ENCODE data around the gene ZNF836. TPM values are rescaled to one million over a fixed set of nuclear protein-coding genes. Genes with fewer than 3 reads are reported as not detected.

Gene ZNF836
- polyA plus RNA-seq, 1 donor from 2014 or later: 24.5 TPM

- H3K9me2 ChIP-seq (ENCODE audit: insufficient read depth, low read length): no peaks in the 10 kb centered on the region
- H3K36me3 ChIP-seq (ENCODE audit: insufficient read depth, low read length): peaks cover 25% of the 10 kb centered on the region
- no peak overlapping the region for H3K9ac ChIP-seq (ENCODE audit: low read length)
- H4K20me1 ChIP-seq (ENCODE audit: insufficient read depth): peaks cover 7% of the 10 kb centered on the region
- no peak overlapping the region for H2AFZ ChIP-seq (ENCODE audit: low read depth, low read length)
- no peak overlapping the region for H3K27ac ChIP-seq (ENCODE audit: low read length)
- H3K9me3 ChIP-seq (ENCODE audit: low read length): no peaks in the 10 kb centered on the region
- no peaks in the 10 kb centered on the region for H3F3A ChIP-seq (ENCODE audit: insufficient read depth, low read length, poor library complexity, severe bottlenecking)
- no peak overlapping the region for H3K4me3 ChIP-seq (ENCODE audit: low read length)
- TF ChIP-seq, protein P1, sequence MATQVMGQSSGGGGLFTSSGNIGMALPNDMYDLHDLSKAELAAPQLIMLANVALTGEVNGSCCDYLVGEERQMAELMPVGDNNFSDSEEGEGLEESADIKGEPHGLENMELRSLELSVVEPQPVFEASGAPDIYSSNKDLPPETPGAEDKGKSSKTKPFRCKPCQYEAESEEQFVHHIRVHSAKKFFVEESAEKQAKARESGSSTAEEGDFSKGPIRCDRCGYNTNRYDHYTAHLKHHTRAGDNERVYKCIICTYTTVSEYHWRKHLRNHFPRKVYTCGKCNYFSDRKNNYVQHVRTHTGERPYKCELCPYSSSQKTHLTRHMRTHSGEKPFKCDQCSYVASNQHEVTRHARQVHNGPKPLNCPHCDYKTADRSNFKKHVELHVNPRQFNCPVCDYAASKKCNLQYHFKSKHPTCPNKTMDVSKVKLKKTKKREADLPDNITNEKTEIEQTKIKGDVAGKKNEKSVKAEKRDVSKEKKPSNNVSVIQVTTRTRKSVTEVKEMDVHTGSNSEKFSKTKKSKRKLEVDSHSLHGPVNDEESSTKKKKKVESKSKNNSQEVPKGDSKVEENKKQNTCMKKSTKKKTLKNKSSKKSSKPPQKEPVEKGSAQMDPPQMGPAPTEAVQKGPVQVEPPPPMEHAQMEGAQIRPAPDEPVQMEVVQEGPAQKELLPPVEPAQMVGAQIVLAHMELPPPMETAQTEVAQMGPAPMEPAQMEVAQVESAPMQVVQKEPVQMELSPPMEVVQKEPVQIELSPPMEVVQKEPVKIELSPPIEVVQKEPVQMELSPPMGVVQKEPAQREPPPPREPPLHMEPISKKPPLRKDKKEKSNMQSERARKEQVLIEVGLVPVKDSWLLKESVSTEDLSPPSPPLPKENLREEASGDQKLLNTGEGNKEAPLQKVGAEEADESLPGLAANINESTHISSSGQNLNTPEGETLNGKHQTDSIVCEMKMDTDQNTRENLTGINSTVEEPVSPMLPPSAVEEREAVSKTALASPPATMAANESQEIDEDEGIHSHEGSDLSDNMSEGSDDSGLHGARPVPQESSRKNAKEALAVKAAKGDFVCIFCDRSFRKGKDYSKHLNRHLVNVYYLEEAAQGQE (IDR thresholded peaks at IDR 0.05; ENCODE audit: borderline replicate concordance): no peak
- TF ChIP-seq, protein P2, sequence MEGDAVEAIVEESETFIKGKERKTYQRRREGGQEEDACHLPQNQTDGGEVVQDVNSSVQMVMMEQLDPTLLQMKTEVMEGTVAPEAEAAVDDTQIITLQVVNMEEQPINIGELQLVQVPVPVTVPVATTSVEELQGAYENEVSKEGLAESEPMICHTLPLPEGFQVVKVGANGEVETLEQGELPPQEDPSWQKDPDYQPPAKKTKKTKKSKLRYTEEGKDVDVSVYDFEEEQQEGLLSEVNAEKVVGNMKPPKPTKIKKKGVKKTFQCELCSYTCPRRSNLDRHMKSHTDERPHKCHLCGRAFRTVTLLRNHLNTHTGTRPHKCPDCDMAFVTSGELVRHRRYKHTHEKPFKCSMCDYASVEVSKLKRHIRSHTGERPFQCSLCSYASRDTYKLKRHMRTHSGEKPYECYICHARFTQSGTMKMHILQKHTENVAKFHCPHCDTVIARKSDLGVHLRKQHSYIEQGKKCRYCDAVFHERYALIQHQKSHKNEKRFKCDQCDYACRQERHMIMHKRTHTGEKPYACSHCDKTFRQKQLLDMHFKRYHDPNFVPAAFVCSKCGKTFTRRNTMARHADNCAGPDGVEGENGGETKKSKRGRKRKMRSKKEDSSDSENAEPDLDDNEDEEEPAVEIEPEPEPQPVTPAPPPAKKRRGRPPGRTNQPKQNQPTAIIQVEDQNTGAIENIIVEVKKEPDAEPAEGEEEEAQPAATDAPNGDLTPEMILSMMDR (IDR thresholded peaks at IDR 0.05; ENCODE audit: poor library complexity, severe bottlenecking): no peak
- no peak for TF ChIP-seq TAF1 (IDR thresholded peaks at IDR 0.05; ENCODE audit: low read depth)
- TF ChIP-seq EP300 (conservative IDR thresholded peaks at IDR 0.05; ENCODE audit: poor library complexity, severe bottlenecking): no peak
- peaks cover 60% of the 10 kb centered on the region for H3K79me2 ChIP-seq (replicated peaks; ENCODE audit: insufficient read depth, low read length)
- no peak overlapping the region for H3K4me2 ChIP-seq (ENCODE audit: low read length)
- H3K27me3 ChIP-seq (ENCODE audit: insufficient read depth, low read depth, low read length): no peaks in the 10 kb centered on the region
Observed at GRCh38 chr19:52197964-52198363, 26.5 kb upstream of the ZNF836 start.

DNA sequence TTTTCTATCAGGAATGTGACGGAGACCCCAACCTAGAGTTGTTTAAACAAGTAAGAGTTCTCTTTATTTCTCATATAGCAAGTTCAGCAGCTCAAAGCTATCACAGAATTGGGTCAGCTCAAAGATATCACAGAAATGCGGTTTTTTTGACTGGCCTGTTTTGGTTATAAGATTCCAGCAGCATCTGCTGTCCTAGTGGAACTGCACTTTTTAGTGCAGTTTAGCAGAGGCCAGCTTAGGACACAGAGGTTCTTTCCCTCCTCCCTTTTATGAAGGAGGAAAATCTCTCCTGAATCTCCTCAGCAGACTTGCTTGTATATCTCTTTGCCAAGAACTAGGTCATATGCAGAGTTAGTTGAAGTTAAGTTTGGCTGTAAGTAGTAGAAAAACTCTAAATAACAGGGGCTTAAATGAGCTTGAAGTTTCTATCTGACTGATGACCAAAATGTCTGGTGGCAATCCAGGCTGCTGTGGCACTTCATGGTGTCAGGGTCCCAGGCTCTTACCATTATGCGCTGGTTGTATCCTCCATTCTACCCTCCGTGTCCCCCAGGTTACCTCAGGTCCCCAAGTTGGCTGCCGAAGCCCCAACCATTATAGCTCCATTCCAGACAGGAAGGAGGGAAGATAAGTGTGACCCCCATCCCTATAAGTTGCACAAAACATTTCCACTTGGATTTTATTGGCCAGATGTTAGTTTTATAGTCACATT is 25.0 kb upstream of the ZNF836 start:
- no peak overlapping the region for H2AFZ ChIP-seq (ENCODE audit: low read depth, low read length)
- H3K9ac ChIP-seq (ENCODE audit: low read length): no peak overlapping the region
- H3K27me3 ChIP-seq (ENCODE audit: insufficient read depth, low read depth, low read length): no peaks in the 10 kb centered on the region
- TF ChIP-seq SMC3 (conservative IDR thresholded peaks at IDR 0.05; ENCODE audit: poor library complexity): no peak
- TF ChIP-seq, protein P1 (IDR thresholded peaks at IDR 0.05; ENCODE audit: borderline replicate concordance): no peak
- no peak for TF ChIP-seq RAD21 (conservative IDR thresholded peaks at IDR 0.05)
- no peak for TF ChIP-seq TAF1 (IDR thresholded peaks at IDR 0.05; ENCODE audit: low read depth)
- no peak for TF ChIP-seq MXI1 (conservative IDR thresholded peaks at IDR 0.05; ENCODE audit: poor library complexity, severe bottlenecking)
- TF ChIP-seq, protein P2 (IDR thresholded peaks at IDR 0.05; ENCODE audit: poor library complexity, severe bottlenecking): no peak
- no peak overlapping the region for H3K4me3 ChIP-seq (ENCODE audit: low read length)
- H3F3A ChIP-seq (ENCODE audit: insufficient read depth, low read length, poor library complexity, severe bottlenecking): no peaks in the 10 kb centered on the region
- H3K9me2 ChIP-seq (ENCODE audit: insufficient read depth, low read length): no peaks in the 10 kb centered on the region
- no peak overlapping the region for H3K4me2 ChIP-seq (ENCODE audit: low read length)
- H4K20me1 ChIP-seq (ENCODE audit: insufficient read depth): peaks cover 7% of the 10 kb centered on the region
- H3K79me2 ChIP-seq (replicated peaks; ENCODE audit: insufficient read depth, low read length): peaks cover 62% of the 10 kb centered on the region
- H3K9me3 ChIP-seq (ENCODE audit: low read length): no peaks in the 10 kb centered on the region
- H3K36me3 ChIP-seq (ENCODE audit: insufficient read depth, low read length): peaks cover 17% of the 10 kb centered on the region
- no peak overlapping the region for H3K27ac ChIP-seq (ENCODE audit: low read length)
